Ovary (tissue), 3 donors: ENCODE results near the gene OR4K13.

Experiments
- EP300 ChIP-seq: sonication (generic); formaldehyde crosslinking; IDR thresholded peaks from one replicate; pipeline ENCODE4 v1.6.1; 2017; ENCODE audit warnings: antibody characterized with exemption
- POLR2A ChIP-seq: fragments of 450-650 bp; IDR thresholded peaks from one replicate; pipeline ENCODE4 v1.6.1; 2017; ENCODE audit warnings: antibody characterized with exemption, mild to moderate bottlenecking, moderate library complexity
- TF ChIP-seq, protein P1 (sequence below), 3 donors: fragments of 450-650 bp in 2 of 3; fragments of 200-600 bp in 1 of 3; IDR thresholded peaks; one replicate each; pipeline versions ENCODE4 v1.5.1 to v1.8.0; 2016 to 2022; ENCODE audit warnings: antibody characterized with exemption in 3 of 3, mild to moderate bottlenecking in 1 of 3
- donor health status: DM: no; HTN: no; CAD: no.

DNA sequence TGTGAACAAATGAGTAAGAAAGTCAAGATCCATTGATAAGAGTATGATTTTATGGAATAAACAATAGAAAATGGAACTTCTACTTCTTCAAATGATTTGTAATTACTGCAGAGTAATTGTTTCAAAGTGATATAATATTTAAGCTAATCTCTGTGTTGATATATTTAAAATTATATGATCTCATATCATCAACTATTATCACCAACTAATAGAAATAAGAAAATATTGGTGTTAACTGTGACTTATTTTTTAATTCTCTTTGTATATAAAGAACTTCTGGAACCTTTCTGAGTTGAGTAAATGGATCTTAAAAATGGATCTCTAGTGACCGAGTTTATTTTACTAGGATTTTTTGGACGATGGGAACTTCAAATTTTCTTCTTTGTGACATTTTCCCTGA, 23.9 kb upstream of the OR4K13 start, which contains the start of gene OR4L1:
- TF ChIP-seq, protein P1, sequence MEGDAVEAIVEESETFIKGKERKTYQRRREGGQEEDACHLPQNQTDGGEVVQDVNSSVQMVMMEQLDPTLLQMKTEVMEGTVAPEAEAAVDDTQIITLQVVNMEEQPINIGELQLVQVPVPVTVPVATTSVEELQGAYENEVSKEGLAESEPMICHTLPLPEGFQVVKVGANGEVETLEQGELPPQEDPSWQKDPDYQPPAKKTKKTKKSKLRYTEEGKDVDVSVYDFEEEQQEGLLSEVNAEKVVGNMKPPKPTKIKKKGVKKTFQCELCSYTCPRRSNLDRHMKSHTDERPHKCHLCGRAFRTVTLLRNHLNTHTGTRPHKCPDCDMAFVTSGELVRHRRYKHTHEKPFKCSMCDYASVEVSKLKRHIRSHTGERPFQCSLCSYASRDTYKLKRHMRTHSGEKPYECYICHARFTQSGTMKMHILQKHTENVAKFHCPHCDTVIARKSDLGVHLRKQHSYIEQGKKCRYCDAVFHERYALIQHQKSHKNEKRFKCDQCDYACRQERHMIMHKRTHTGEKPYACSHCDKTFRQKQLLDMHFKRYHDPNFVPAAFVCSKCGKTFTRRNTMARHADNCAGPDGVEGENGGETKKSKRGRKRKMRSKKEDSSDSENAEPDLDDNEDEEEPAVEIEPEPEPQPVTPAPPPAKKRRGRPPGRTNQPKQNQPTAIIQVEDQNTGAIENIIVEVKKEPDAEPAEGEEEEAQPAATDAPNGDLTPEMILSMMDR (IDR thresholded peaks at IDR 0.05), result no peak
- TF ChIP-seq POLR2A (no peak), EP300 (no peak)
